GM23248 (cell line): ENCODE measurements around the gene C11orf68.

Source experiments
- EZH2 ChIP-seq: fragments of 200-600 bp; sonication (generic); IDR thresholded peaks from 2 replicates; pipeline ENCODE4 v1.6.1; 2018; ENCODE audit warnings: antibody characterized with exemption, mild to moderate bottlenecking; ENCODE audit not compliant: insufficient read depth, poor library complexity, severe bottlenecking
- EZH2phosphoT487 ChIP-seq: fragments of 200-600 bp; sonication (generic); IDR thresholded peaks from 2 replicates; pipeline ENCODE4 v1.6.1; 2018; ENCODE audit warnings: antibody characterized with exemption, moderate library complexity, mild to moderate bottlenecking, low read depth; ENCODE audit not compliant: insufficient read depth

DNA sequence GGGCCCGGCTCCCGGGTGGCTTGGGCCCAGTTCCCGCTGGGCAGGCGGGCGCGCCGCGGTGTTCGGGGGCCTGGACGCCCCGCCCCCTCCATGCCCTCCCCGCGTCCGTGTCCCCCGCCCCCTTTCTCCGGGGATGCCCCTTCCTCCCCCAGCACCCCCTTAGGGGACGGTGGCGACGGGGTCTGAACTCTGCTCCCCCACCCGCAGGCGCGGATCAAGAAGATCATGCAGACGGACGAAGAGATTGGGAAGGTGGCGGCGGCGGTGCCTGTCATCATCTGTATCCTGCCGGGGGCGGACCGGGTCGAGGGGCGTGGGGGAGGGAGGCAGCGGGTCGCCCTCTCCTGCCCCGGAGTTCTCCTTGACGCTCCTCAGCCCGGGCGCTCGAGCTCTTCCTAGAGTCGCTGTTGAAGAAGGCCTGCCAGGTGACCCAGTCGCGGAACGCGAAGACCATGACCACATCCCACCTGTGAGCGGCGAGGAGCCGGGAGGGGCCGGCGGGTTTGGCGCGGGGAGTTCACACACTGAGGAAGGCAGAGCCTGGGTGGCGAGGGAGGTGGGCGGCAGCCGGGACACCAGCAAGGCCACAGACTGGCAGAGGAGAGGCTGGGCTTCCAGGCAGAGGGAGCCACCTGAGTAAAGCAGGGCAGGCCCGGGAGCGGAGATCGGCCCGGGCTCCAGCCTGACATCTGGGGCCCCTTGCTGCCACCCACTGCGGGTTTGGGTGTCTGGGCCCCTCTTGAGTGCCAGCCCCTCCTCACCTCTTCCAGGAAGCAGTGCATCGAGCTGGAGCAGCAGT lies 910 bp upstream of the C11orf68 start:
- TF ChIP-seq EZH2phosphoT487 (no peak), EZH2 (no peak)
